Amygdala (tissue), 56 donors: ENCODE data around the gene VPS39.
A peak's percentile ranks its signal among the peaks of the same experiment; 100 is the strongest.

ENCODE experiments used
- DNase-seq, 56 donors: peaks; one replicate each; lab custom pipeline; 2025; lab: John Stamatoyannopoulos, UW

VPS39 gene

GRCh38 chr15:42159381-42160015 lies 48.6 kb downstream of the VPS39 start:
- DNase-seq = no peak

- DNase-seq = no peak
These were observed 49.2 kb downstream of the VPS39 start for GRCh38 chr15:42158941-42159340.

GRCh38 chr15:42157981-42158765 lies 49.9 kb downstream of the VPS39 start:
- peak in 3 of 56 donors; percentile 11 to 37 (median 22) for DNase-seq

GRCh38 chr15:42157381-42157780 lies 50.7 kb downstream of the VPS39 start:
- no peak for DNase-seq

- DNase-seq = no peak
These were observed 51.7 kb downstream of the VPS39 start, which contains the start of gene PLA2G4F for GRCh38 chr15:42156243-42156922. Gene PLA2G4F (minus strand): TSS chr15:42156636. CDS start chr15:42156549, 87 bp downstream.

- no peak for DNase-seq
These were observed 52.4 kb downstream of the VPS39 start for GRCh38 chr15:42155546-42156242.

GRCh38 chr15:42154956-42155355 lies 53.1 kb downstream of the VPS39 start:
- DNase-seq = no peak

GRCh38 chr15:42154212-42154941 lies 53.7 kb downstream of the VPS39 start:
- DNase-seq = no peak

GRCh38 chr15:42153874-42154211 lies 54.3 kb downstream of the VPS39 start:
- no peak for DNase-seq

GRCh38 chr15:42152921-42153698 lies 55.0 kb downstream of the VPS39 start:
- DNase-seq = no peak

GRCh38 chr15:42152196-42152920 lies 55.7 kb downstream of the VPS39 start:
- peak in 12 of 56 donors; percentile 17 to 47 (median 36) for DNase-seq

GRCh38 chr15:42151736-42152135 lies 56.4 kb downstream of the VPS39 start:
- DNase-seq = peak in 1 of 56 donors; percentile 26

GRCh38 chr15:42151141-42151561 lies 57.0 kb downstream of the VPS39 start:
- DNase-seq = no peak

- no peak for DNase-seq
These were observed 57.7 kb downstream of the VPS39 start for GRCh38 chr15:42150219-42150970.

- DNase-seq = no peak
These were observed 58.4 kb downstream of the VPS39 start for GRCh38 chr15:42149493-42150218.

- DNase-seq = no peak
These were observed 59.2 kb downstream of the VPS39 start for GRCh38 chr15:42148808-42149492.

- DNase-seq = no peak
These were observed 60.7 kb downstream of the VPS39 start for GRCh38 chr15:42147431-42147735.
